AML-193 (cell line): Measurements from ENCODE around the gene HESX1.

ENCODE experiments used
- DNase-seq, 2 experiments: peaks; one replicate each; lab custom pipeline; 2025; lab: John Stamatoyannopoulos, UW

HESX1 gene

DNA sequence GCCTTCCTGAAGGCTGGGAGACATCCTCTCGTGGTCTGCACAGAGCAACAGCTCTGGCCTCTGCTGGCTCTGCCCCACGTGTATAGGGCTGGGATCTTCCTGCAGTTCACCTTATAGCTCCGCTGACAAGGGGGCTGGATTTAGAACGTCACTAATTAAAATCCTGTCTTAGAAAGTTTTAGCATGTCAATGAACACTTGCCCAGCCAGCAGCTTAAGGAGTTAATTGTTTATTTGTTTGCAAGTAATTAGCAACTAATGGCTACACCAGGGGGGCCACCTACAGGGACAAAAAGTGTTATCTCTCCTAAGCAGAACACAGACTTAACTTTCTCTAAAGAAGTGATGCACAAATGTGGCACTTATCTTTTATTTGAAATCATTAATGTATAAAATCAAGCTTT lies at the start of gene HESX1:
TSS of gene HESX1 (minus strand) at position 84 of the 403 bp plus-strand sequence. CDS start at position 24, 60 bp downstream.
- DNase-seq = no peak

GRCh38 chr3:57244946-57245345 lies 45.2 kb upstream of the HESX1 start:
- no peak for DNase-seq

- DNase-seq = no peak
These were observed 35.1 kb upstream of the HESX1 start for GRCh38 chr3:57234613-57235575.

DNA sequence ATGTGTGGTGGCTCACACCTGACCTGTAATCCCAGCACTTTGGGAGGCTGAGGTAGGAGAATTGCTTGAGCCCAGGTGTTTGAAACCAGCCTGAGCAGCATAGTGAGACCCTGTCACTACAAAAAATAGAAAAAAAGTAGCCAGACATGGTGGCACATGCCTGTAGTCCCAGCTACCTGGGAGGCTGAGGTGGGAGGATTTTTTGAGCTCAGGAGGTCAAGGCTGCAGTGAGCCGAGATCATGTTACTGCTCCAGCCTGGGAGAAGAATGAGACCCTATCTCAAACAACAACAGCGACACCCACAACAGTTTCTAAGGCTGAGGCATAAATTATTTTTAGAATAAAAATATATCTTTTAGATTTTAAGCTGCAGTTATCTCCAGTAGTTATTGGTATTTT lies 34.0 kb upstream of the HESX1 start:
- no peak for DNase-seq

DNA sequence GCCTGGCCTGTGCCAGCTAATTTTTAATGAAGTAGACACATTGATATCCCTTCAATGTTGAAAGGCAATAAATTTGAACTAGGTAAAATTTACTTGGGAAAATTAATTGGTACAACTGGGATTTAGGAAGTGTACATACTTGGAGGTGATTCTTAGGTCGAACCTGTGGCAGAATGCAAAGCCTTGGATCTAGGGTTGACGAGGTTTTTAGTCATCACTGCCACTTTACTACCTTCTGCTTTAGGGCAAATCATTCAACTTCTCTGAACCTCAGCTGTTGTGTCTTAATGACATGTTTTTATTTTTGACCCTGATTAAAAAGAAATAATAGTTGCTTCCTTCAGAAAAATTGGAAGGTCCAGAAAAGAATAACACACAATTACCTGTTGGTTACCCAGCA lies 30.2 kb upstream of the HESX1 start:
- DNase-seq = no peak

GRCh38 chr3:57227930-57228751 lies 28.4 kb upstream of the HESX1 start:
- peak; percentile 42 to 46 for DNase-seq

GRCh38 chr3:57227204-57227929 lies 27.6 kb upstream of the HESX1 start, which contains the start of gene APPL1:
TSS of gene APPL1 (plus strand) at chr3:57227729. CDS start at chr3:57227884, 155 bp downstream.
- DNase-seq = peak; percentile 90 to 93

DNA sequence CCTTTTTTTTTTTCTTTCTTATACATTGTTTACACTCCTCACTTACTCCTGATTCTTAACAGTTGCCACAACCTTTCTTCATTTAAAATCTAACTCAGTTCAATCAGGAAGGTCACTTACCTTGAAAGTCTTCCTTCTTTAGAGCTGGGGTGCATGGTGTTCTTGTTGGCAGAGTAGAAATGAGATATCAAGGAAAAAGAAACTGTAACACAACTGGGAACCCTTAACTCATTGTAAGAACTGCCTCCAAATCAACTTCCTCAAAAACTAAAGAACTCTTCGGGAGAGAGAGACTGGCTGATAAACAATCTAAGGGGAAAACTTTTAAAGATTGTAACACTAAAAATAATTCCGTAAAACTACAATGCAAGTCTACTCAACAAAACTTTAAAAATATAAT lies 26.4 kb upstream of the HESX1 start:
- peak; percentile 69 for DNase-seq

- DNase-seq = no peak
These were observed 25.1 kb upstream of the HESX1 start for GRCh38 chr3:57224856-57225255.

DNA sequence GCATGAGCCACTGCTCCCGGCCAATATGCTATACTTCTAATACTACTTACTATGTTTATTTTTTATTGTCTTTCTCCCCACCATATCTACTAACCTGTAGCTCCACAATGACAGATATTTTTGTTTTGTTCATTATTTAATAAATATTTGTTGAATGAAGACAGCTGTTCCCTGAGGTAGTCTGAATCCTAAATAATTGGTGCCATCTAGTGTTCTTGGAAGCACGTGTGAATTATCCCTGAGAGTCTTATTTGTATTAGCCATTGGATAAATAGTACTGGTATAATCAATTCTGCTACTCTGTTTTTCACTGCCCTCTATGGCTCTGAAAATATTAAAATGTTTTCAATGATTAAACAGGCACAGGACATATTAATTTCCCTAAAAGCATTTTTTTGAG lies 22.1 kb upstream of the HESX1 start:
- DNase-seq = no peak

DNA sequence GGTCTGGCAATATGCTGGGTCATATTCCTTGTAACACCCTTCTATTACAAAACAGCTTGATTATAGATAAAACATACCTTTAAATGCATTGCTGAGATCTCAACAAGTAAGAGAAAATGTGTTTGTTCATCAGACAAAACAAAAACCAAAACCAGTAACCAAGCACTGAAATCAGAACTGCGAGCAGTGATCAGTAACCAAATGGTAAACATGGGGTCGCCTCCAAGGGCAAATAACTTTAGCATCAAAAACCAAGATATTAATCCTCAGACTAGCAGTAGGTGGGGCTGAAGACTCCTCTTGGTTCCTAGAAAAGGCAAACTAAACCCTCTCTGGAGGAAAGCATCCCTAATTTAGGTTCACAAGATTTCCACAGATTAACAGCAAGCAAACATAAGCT lies 6.6 kb upstream of the HESX1 start:
- DNase-seq = no peak

DNA sequence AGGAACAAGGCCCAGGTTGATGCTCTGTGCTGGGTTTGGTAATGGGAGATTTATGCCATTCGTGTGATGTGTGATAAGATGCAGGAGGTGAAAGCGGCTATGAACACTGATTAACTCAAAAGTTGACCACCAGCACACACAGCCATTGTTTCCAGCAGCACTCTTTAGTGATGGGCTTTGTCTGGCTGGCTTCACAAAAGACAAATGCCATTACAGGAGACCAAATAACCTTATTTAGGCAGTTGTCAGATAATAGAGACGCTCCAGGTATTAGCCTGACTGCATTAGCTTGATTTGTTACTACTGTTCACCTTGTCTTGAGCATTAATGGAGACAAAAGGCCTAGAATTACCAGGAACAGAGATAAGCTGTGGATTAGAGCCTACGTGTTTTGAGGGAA lies 5.1 kb downstream of the HESX1 start:
- DNase-seq = no peak

DNA sequence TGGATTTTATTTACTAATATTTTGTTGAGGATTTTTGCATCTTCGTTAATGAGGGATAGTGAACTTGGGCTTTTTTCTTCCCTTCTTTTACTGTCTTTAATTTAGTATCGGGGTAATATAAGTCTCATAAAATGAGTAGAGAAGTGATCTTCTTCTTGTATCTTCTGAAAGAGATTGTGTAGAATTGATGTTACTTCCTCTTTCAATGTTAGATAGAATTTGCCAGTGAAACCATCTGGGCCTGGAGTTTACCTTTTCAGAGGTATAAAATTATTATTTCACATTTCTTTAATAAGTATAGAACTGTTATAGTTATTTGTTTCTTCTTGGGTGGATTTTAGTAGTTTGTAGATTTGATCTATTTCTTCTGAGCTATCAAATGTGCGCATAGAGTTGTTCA lies 7.8 kb downstream of the HESX1 start:
- DNase-seq = no peak

- DNase-seq = no peak
These were observed 15.3 kb downstream of the HESX1 start for GRCh38 chr3:57184526-57184925.

DNA sequence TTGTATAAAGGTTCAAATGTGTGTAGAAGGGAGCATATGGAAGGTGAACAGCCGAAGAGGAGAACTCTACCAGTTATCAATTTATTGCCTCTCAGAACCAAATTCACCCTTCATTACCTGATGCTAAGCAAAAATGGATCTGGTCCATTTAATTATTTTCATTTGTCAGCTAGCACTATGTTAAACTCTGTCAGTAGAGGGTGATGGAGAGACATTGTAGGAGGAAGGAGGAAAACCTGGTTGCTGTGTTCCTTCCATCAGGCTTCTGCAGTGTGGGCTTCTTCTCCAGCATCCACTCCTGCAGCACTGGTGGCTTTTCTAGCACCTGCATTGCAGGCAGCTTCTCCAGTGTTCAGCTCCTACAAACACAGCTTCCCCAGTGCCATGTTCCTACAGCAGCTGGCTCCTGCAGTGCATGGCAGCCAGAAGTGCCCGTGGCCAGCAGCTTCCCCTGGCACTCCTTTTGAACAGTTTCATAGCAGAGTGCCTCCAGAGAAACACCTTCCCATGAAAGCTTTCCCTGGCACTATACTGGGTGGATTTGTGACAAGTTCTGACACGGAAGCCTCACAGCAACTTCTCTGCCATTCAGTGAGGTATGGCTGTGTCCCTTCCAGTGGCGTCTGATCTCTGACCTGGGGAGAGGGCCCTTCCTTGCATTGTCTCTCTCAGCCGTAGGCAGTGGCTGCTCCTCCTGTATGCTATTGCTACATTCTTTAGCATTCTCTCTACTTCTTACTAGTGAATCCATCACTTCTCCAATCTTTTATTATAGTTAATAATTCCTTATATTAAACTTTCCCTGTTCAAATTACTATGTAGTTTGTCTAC lies 20.0 kb downstream of the HESX1 start:
- DNase-seq = peak; percentile 22 to 49

- no peak for DNase-seq
These were observed 23.7 kb downstream of the HESX1 start for GRCh38 chr3:57176045-57176444.

GRCh38 chr3:57173687-57174086 lies 26.1 kb downstream of the HESX1 start:
- DNase-seq = no peak

DNA sequence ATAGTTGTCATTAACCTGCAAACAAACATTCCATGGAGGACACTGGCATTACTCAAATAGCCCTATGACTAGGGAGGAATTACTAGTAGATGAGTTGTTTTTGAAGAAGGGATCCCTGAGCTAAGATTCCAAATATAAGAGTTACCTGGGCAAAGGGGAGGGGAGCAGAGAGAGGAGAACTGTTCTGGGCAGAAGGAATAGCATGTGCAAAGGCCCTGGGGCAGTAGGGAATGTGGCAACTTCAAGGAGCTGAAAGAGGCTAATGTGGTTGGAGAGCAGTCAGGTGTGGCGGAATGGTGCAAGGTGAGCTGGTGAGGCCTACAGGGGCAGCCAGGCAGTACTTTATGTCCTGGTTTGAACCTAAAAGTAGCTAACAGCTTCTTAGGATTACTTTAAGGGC lies 28.8 kb downstream of the HESX1 start:
- DNase-seq = no peak

GRCh38 chr3:57169872-57170623 lies 29.7 kb downstream of the HESX1 start:
- DNase-seq = peak; percentile 48 to 68

DNA sequence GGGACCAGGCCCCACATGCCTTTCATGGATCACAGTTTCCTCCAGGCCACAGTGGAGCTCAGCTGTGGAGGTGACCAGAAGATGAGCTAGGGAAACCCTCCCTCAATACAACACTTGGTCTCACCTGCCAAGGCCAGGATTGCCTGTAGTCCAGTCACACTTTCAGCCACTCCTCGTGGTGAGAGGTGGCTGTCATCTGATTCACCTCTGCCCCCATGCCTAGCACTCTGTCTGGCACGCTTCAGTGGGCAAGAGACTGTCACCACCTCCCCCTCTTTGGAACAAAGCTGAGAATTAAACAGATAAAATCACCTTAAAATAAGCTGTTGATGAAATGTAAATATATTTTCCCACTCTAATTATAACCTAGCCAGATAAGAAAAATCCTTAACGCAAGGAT lies 30.7 kb downstream of the HESX1 start:
- no peak for DNase-seq
